IPS-NIHi7 (cell line): Measurements from ENCODE around the gene LSM3.

ENCODE experiments used
- DNase-seq: peaks from one replicate; pipeline ENCODE4 v3.0.0; 2012; ENCODE audit warnings: mixed read lengths; ENCODE audit errors: extremely low spot score

The LSM3 gene

GRCh38 chr3:14240366-14240765 is 61.7 kb downstream of the LSM3 start:
- no peak for DNase-seq

- no peak for DNase-seq
Observed at GRCh38 chr3:14241716-14242115, 63.1 kb downstream of the LSM3 start.

GRCh38 chr3:14242490-14243311 is 64.1 kb downstream of the LSM3 start:
- DNase-seq, result no peak

- DNase-seq, result no peak
Observed at GRCh38 chr3:14243782-14244181, 65.2 kb downstream of the LSM3 start.

GRCh38 chr3:14244521-14245247 is 66.1 kb downstream of the LSM3 start:
- no peak for DNase-seq

- DNase-seq, result no peak
Observed at GRCh38 chr3:14245248-14245639, 66.6 kb downstream of the LSM3 start.

- no peak for DNase-seq
Observed at GRCh38 chr3:14245822-14246221, 67.2 kb downstream of the LSM3 start.

- DNase-seq, result no peak
Observed at GRCh38 chr3:14246414-14246813, 67.8 kb downstream of the LSM3 start.

GRCh38 chr3:14248477-14248848 is 69.8 kb downstream of the LSM3 start:
- DNase-seq, result no peak

- DNase-seq, result no peak
Observed at GRCh38 chr3:14248849-14249523, 70.4 kb downstream of the LSM3 start.
